ENCODE measurements around the gene KIF26B.

Gene KIF26B

GRCh38 chr1:245211035-245211749 lies 56.4 kb downstream of the KIF26B start:
- no peak for DNase-seq

- no peak for DNase-seq
These were observed 57.0 kb downstream of the KIF26B start for GRCh38 chr1:245211761-245212160.

- no peak for DNase-seq
These were observed 57.5 kb downstream of the KIF26B start for GRCh38 chr1:245212221-245212710.

GRCh38 chr1:245213066-245213831 lies 58.5 kb downstream of the KIF26B start:
- no peak for DNase-seq

- DNase-seq = no peak
These were observed 60.3 kb downstream of the KIF26B start for GRCh38 chr1:245215071-245215470.

- DNase-seq = no peak
These were observed 61.8 kb downstream of the KIF26B start for GRCh38 chr1:245216366-245217115.

GRCh38 chr1:245217853-245218608 lies 63.2 kb downstream of the KIF26B start:
- no peak for DNase-seq

- no peak for DNase-seq
These were observed 65.7 kb downstream of the KIF26B start for GRCh38 chr1:245220381-245220985.

- DNase-seq = no peak
These were observed 67.0 kb downstream of the KIF26B start for GRCh38 chr1:245221805-245222204.

GRCh38 chr1:245222931-245223595 lies 68.3 kb downstream of the KIF26B start:
- DNase-seq = no peak

- no peak for DNase-seq
These were observed 70.8 kb downstream of the KIF26B start for GRCh38 chr1:245225322-245226202.

GRCh38 chr1:245226203-245226499 lies 71.4 kb downstream of the KIF26B start:
- DNase-seq = no peak

GRCh38 chr1:245229051-245229450 lies 74.3 kb downstream of the KIF26B start:
- DNase-seq = no peak

GRCh38 chr1:245232931-245233330 lies 78.1 kb downstream of the KIF26B start:
- DNase-seq = no peak

- no peak for DNase-seq
These were observed 79.7 kb downstream of the KIF26B start for GRCh38 chr1:245234217-245235081.

GRCh38 chr1:245235156-245235555 lies 80.4 kb downstream of the KIF26B start:
- DNase-seq = no peak

GRCh38 chr1:245240648-245241165 lies 85.9 kb downstream of the KIF26B start:
- DNase-seq = no peak

- no peak for DNase-seq
These were observed 86.8 kb downstream of the KIF26B start for GRCh38 chr1:245241526-245242130.

- DNase-seq = no peak
These were observed 88.2 kb downstream of the KIF26B start for GRCh38 chr1:245242989-245243388.

Measured in activated CD4-positive, alpha-beta T cell treated with anti-CD3 and anti-CD28 coated beads, Interleukin-10, Interleukin-2, amounts not matched to agents 100 ng/mL and 50 ng/mL, durations not matched to agents 16 hours and 8 hours (primary cell).